Femur (tissue), 1 donor: Measurements from ENCODE around the gene ZNF525.
"Not testable (repeated sequence)": the region's sequence is repeated elsewhere in the genome, so short reads cannot be mapped to it uniquely, and the experiment has no call there.

Source experiments
- DNase-seq: peaks from one replicate; pipeline ENCODE4 v3.0.0-alpha.2; 2017

ZNF525 gene

DNA sequence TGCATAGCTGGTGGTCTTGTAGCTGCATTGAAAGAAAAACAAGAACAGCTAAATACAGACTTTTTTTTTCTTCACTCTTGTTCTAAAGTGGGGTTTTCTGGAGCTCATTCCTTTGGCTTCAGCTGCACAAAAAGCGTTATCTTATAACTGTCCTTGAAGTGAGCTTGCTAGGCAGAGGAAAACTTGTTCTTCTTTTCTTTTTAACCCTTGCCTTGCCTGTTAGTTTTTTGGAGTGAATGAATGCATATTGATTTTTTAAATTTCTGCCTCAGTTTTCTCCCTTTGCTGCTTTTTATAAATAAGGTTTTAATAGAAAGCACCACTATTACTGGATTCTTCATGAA, 31.0 kb downstream of the ZNF525 start:
- no peak for DNase-seq

DNA sequence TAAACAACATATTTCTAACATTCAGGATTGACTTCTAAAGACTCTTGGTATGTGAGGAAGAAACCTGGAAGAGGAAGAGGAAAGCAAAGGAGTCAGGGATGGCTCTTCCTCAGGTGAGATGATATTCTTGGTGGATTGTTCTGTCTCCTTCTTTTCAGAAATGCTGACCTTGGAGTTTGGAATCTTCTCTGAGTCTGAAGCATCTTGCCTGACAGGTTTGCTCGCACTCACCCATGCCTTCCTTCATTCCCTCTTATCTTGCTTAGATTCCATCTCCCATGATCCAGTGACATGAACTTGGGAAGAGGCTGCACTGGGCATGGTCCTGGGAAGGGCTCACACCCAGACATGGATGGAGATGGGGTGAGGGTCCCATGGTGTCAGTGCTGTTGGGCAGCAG, 32.4 kb downstream of the ZNF525 start:
- DNase-seq, result not testable (repeated sequence)

DNA sequence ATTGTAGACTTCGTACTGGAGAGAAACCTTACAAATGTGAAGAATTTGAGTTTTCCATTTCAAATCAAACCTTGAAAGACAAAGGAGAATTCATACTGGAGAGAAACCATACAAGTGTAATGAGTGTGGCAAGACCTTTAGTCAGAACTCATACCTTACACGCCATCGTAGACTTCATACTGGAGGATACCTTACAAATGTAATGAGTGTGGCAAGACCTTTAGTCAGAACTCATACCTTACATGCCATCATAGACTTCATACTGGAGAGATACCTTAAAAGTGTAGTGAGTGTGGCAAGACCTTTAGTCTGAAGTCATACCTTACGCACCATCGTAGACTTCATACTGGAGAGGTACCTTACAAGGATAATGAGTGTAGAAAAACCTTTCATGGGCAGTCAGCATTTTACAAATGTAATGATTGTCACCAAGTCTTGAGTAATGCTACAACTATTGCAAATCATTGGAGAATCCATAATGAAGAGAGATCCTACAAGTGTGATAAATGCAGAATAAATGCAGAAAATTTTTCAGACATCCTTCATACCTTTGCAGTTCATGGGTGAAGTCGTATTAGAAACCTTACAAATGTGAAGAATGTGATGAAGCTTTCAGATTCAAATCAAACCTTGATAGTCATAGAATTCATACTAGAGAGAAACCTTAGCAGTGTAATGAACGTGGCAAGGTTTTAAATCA, 44.1 kb downstream of the ZNF525 start:
- DNase-seq, result no peak

DNA sequence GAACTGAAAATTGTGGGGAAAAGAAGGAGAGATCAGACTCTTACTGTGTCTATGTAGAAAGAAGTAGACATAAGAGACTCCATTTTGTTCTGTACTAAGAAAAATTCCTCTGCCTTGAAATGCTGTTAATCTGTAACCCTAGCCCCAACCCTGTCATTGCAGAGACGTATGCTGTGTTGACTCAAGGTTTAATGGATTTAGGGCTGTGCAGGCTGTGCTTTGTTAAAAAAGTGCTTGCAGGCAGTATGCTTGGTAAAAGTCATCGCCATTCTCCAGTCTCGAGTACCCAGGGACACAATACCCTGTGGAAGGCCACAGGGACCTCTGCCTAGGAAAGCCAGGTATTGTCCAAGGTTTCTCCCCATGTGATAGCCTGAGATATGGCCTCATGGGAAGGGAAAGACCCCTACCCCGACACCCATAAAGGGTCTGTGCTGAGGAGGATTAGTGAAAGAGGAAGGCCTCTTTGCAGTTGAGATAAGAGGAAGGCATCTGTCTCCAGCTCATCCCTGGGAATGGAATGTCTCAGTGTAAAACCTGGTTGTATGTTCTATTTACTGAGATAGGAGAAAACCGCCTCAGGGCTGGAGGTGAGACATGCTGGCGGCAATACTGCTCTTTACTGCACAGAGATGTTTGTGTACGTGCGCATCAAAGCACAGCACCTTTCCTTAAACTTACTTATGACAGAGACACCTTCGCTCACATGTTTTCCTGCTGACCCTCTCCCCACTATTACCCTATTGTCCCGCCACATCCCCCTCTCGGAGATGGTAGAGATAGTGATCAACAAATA, 55.2 kb downstream of the ZNF525 start:
- not testable (repeated sequence) for DNase-seq

DNA sequence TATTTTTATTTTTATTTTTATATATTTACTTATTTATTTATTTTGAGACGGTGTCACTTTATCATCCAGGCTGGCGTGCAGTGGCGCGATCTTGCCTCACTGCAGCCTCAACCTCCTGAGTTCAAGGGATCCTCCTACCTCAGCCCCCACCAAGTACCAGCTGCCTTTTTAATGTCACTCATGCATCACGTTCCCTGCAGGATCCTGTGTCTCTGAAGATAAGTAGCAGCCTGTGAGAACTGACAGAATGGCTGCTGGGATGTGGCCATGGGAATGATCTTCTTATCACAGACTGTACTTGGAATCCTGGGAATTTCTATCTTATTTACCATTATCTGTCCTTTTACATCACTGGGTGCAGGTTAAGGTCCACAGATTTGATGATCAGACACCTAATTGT, 57.0 kb downstream of the ZNF525 start:
- DNase-seq, result no peak

DNA sequence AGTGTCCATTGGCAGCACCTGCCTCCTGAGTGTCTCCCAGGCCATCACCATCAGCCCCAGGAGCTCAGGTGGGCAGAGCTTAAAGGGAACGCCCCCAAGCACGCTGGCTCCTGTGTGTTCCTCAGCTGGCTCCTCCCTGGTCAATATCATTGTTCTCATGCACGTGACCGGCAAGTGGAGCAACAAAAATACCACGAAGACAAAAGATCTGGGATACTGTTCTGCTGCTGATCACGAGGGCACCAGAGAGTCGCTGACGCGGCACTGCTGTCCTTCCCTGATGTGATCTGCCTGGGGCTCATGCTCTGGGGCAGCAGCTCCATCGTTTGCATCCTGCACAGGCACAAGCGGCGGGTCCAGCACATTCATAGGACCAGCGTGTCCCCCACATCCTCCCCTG, 57.6 kb downstream of the ZNF525 start:
- DNase-seq, result not testable (repeated sequence)

DNA sequence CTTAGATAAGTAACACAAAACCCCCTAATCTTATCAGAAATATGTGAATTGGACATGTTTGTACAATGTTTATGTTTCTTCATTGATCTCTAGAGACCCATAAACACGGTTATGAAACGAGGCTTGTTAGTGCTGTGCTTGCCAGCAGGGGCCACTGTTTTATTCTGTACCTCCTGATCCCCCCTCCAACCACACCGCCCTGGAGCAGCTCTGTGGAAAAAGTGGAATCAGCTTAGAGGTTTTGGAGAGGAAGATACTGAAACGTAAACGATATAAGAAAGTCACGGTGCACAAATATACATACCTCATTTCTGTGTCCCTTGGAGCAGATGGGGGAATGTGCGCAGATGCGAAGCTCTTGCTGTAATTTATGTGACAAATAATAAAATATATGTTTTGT, 58.2 kb downstream of the ZNF525 start:
- DNase-seq, result peak; percentile 28

DNA sequence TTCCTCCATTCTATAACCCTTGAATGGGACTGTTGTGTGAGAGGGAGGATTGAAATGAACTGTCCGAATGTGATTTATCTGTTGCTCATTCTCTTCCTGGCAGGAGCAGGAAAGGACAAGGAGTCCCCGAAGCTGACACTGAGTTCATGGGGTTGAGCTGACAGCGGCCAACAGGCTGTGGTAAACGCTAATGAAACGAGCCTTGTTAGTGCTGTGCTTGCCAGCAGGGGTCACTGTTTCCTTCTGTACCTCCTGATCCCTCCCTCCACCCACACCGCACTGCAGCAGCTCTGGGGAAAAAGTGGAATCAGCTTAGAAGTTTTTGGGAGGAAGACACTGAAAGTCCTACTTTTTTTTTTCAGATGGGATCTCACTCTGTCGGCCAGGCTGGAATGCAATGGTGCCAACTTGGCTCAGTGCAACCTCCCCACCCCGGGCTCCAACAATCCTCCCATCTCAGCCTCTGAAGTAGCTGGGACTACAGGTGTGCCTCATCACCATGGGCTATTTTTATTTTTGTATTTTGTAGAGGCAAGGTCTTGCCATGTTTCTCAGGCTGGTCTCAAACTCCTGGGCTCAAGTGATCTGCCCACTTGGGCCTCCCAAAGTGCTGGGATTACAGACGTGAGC, 59.6 kb downstream of the ZNF525 start:
- peak; percentile 77 for DNase-seq

DNA sequence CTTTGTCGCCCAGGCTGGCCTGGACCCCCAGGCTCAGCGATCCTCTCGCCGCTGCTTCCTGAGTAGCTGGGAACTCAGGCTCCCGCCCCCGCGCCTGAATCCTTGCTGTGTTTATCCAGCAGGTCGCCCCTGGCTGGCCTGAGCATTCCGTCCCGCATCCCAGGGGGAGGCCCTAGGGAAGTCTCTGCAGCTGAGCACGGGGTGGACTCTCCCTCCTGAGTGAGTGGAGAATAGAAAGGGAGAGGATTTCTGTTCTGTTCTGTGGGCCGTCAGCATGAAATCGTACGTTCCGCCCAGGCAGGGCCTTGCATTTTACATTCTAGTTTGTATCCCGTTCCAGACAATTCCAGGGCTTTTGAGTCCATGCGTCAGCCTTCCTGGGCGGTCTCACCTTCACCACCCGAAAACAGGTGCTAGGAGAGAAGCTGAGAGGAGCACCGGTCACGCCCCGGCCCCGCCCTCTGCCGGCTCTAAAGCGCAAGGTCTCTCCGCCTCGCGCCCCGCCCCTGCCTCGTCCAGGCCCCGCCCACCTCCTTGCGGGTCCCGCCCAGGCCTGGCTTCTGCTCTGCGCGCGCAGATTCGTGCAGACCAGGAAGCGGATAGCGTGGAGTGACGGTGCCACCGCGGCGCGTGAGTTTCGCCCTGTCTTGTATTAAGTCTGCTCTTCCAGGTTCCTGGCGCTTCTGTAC, 66.0 kb downstream of the ZNF525 start, which contains the start of gene ZNF761:
ZNF761 (plus strand) TSS at position 586 of the 689 bp plus-strand sequence. CDS start 15,285 bp downstream, outside the sequence.
- DNase-seq, result peak; percentile 97

DNA sequence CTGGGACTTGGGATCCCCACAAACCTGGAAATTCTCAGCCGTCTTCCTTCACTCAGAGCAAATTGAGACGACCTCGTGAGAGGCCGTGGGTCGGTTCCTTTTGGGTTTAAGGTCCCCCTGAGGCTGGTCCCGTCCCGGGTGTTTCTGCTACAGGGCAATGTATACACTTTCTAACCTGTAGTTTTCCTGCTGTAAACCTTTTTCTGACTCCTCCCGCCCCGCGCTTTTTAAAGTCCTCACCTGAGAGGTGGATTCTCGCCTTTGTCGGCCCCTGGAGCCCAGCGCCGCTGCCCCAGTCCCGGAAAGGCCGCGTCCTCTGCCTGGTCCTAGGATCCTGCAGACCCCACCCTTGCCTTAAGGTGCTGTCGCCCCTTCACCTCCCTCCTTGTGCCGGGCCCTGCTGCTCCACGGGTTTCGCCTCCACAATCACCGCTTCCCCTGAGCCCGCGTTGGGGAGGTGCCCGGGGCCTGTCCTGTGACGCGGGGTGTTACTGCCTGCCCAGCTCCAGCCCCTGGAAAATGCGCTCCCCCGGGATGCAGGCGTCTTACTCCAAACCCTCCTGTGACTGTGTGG, 66.7 kb downstream of the ZNF525 start:
- peak; percentile 60 for DNase-seq
